GM19324 (cell line): ENCODE data around the gene RHEB.

Experiments
- ATAC-seq: cut with Tn5 transposase; IDR thresholded peaks from one replicate; pipeline ENCODE4 v1.9.1; 2021; ENCODE audit warnings: mild to moderate bottlenecking, moderate library complexity; ENCODE audit not compliant: unreplicated experiment, low FRiP score

Gene RHEB

GRCh38 chr7:151423226-151423625 lies 96.5 kb downstream of the RHEB start:
- no peak for ATAC-seq

DNA sequence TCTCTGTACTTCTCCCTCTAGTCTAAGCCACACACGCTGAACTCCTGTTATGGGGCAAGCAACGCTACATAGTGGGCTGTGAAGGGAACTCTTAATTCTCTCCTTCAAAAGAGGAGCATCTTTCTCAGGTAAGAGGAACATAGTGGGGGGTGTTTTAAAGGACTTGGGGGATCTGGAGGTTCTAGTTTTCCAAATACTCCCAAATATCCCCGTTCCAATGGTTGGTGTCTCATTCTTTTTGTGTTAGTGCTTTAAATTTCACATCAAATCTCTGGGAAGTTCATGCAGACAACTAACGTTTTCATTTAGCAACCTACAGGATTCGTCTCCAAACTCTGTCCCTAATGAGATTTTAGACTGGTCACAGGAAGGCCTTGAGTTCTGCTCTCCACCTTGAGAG lies 97.5 kb downstream of the RHEB start:
- no peak for ATAC-seq

- no peak for ATAC-seq
These were observed 99.6 kb downstream of the RHEB start for GRCh38 chr7:151420144-151420543.

DNA sequence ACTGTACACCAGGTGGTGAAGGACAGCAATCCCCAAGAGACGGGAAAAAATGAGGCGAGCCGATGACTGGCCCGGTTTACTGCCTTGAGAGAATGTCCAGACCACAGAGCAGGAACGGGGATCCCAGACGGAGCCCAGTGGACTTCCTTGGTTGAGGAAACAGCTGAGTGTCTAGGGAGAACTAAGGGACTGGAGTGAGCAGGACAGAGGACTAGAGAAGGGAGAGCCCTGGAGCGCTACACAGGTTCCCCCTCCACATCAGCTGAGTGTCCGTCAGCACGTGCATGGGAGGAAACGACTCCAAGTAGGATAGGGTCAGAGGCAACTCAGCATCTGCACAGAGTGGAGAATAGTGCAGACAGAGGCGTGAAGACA lies 102.8 kb downstream of the RHEB start:
- no peak for ATAC-seq

DNA sequence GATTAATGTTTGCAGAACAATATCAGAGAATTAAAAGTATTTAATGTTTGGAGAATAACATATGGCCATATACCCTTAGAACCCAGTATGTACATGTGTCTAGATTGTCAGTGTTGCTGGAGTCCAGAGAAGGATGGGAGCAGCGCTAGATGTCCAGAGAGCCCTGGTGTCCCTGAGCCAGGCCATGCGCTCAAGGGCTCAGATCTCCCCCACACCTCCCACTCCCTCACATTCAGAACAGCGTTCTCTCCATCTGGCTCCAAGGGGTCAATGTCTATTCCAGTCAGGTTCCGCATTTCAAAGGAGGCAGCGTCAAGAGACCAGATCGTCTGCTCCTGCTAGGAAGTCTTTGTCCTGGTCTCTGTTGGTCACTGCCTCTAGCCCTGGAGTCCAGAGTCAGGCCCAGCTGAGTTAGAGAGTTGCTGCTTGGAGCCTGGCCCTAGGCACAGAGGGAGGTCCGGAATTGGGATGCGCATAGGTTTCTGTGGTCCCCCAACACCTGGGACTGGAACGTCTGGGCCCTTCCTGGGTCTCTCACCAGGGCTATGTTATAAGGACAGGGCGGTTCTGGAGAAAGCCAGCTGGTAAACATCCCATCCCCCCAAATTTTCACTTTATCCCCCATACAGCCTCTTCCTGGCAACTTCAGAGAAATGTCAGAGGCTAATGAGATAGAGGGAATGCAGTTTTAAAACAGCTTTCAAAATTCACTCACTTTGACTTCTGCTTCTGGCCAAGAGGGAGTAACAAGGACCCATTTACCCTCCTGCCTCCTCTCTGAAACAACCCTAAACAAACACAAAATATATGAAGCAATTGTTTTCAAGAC lies 103.4 kb downstream of the RHEB start:
- ATAC-seq: no peak
